T-helper 1 cell treated with Interleukin-12 subunit alpha and Interleukin-12 subunit beta and Interleukin-4 antibody, amounts not matched to agents 30 ng/mL and 1 ng/mL, for 36 hours (primary cell): ENCODE measurements around the gene CHEK1. TPM values are rescaled to one million over a fixed set of nuclear protein-coding genes. Genes with fewer than 3 reads are reported as not detected.

ENCODE experiments used
- intact Hi-C: fragments of 100-400 bp; cut with micrococcal nuclease; formaldehyde crosslinking; loops from one replicate; pipeline ENCODE4 v1.15.1; 2024
- total RNA-seq: library from RNA; stranded (reverse); gene quantifications from 2 replicates; pipeline ENCODE4 v1.2.3, GENCODE V29; 2022

The CHEK1 gene
- total RNA-seq, 1 donor from 2014 or later: 74.7 TPM

GRCh38 chr11:125625630-125626287 lies 796 bp downstream of the CHEK1 start:
- intact Hi-C loops: loop anchor here (1.0 to 2.0 kb wide), 12 partner anchors 8 to 643 kb away; partner anchors contain the start of genes EI24, FAM118B, FOXRED1 and HYLS1

DNA sequence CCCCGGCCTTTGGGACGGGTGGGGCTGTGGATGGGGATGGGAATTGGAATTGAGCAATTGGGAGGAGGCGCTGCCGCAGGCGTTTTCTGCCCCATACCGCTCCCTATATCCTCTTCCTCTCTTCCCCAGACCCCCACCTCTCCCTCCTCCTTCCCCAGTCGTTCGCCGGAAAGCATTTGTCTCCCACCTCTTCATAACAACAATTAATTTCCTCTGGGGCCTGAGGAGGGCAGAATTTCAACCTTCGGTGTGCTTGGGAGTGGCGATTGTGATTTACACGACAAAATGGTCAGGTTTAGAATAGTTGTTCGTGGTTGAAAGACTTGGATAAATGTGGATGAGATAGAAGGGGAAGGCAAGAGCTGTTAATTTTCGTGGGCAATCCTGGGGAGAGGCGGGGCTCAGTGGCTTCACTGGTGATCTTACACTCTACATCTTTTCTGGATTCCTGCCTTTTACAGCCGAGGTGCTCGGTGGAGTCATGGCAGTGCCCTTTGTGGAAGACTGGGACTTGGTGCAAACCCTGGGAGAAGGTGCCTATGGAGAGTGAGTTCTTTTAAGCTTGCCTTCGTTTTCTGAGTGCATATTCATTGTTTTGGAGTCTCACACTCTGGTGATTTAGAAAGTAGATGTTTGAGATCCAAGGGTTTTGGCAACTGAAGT lies 1.5 kb downstream of the CHEK1 start:
- intact Hi-C loops: loop anchor here (1.0 kb wide), 1 partner anchor 248 kb away; no protein-coding TSS in a partner anchor

DNA sequence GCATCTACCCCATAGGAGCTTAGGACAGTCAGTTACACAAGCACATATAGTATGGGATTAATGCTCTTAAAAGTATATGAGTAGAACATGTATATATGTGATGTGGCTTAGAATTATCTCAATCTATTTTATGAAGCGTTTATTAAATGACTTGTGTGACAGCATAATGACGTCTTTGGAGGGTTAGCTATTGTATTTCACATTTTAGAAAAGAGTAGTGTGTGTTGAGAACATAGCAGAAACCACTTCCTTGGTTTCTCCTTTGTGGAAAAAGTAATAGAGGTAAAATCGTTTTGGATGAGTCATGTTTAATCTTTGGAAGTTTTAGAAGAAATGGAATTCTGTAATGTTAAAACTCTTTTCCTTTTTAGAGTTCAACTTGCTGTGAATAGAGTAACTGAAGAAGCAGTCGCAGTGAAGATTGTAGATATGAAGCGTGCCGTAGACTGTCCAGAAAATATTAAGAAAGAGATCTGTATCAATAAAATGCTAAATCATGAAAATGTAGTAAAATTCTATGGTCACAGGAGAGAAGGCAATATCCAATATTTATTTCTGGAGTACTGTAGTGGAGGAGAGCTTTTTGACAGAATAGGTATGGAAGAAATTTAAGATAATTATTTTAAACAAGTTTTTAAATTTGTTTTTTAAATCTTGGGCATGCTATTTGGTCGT lies 2.4 kb downstream of the CHEK1 start:
- intact Hi-C loops: no loop called here

- intact Hi-C loops: no loop called here
Observed at GRCh38 chr11:125637840-125638239, 12.9 kb downstream of the CHEK1 start.

DNA sequence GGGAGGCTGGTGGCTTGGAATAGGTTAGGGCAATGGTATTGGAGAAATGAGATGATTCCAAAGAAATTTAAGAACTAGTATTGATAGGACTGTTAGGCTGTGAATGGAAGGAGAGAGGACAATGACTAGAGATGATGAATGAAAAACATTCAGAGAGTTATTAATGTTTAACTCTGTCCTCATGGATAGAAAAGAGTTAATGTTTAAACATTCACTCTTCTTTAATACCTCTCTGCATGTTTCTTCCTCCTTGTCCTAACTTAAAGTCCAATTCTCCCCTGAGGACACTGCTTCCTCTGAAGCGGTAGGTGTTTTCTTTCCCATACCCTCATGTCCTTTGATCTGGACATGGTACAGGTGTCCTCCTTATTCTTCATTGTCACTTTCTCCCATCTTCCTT lies 13.4 kb downstream of the CHEK1 start:
- intact Hi-C loops: no loop called here

DNA sequence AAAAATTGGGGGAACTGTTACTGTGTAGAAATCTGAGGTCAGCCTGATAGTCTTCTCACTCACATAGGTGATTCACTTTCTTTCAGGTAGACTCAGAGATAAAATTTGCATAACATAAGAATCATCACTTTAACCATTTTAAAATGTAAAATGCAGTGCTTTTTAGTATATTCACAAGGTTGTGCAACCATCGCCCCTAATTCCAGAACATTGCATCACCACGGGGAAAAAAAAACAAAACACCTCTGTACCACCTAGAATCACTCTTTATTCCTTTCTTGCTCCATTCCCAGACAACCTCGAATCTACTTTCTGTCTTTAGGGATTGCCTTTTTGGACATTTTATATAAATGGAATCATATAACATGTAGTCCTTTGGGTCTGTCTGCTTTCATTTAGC lies 20.9 kb downstream of the CHEK1 start:
- intact Hi-C loops: no loop called here

- intact Hi-C loops: no loop called here
Observed at GRCh38 chr11:125649465-125650166, 24.7 kb downstream of the CHEK1 start.

DNA sequence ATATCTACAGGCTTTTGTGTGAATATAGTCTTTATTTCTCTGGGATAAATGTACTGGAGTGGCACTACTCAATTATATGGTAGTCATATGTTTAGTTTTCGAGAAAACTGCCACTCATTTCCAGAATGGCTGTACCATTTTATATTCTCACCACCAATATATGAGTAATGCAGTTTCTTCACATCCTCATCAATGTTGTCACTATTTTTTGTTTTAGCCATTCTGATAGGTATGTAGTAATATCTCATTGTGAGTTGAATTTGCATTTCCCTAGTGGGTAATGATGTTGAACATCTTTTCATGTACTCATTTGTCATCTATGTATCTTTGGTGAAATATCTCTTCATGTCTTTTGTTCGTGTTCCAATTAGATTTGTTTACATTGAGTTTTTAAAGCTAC lies 37.7 kb downstream of the CHEK1 start:
- intact Hi-C loops: no loop called here

- intact Hi-C loops: no loop called here
Observed at GRCh38 chr11:125663910-125664309, 38.9 kb downstream of the CHEK1 start.

GRCh38 chr11:125667151-125667550 lies 42.2 kb downstream of the CHEK1 start:
- intact Hi-C loops: no loop called here

- intact Hi-C loops: no loop called here
Observed at GRCh38 chr11:125670172-125670571, 45.2 kb downstream of the CHEK1 start.

- intact Hi-C loops: no loop called here
Observed at GRCh38 chr11:125671561-125671960, 46.6 kb downstream of the CHEK1 start.

DNA sequence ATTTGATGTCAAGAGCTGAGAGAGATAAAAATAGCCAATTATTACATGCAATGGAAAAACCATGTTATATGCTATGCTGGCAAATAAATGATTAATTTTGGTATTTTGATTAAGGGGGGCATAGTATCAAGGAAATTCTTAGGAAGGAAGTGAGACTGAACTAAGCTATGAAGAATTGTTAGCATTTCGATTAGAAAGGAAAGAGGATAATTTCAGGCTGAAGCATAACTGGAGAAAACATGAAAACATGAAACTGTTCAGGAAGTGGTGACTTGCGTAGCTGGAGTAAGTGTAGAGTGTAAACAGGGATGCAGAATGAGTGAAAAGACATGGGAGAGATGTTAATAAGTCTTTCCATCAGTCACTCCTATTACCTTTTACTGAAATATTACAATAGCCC lies 49.2 kb downstream of the CHEK1 start:
- intact Hi-C loops: no loop called here

DNA sequence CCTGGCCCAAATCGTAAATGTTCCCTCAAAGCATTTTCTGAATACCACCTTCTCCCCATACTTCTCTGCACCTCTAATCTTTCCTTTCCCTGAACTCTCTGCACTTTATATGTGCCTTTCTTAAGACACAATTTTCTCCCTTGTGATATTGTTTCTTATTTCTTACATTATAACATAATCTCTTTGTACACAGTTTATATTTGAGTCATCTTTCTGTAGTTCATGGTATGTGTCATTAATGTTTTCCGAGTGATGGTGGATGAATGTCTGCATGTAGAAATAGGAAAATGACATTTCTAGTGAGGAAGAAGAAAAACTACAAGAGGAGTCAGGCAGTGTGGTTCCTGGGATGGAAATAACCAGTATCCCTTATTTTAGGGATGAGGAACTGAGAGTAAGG lies 50.2 kb downstream of the CHEK1 start:
- intact Hi-C loops: no loop called here

- intact Hi-C loops: loop anchor here (1.0 kb wide), 1 partner anchor 54 kb away; the partner anchor contains the start of gene CHEK1
Observed at GRCh38 chr11:125679397-125679796, 54.4 kb downstream of the CHEK1 start.

DNA sequence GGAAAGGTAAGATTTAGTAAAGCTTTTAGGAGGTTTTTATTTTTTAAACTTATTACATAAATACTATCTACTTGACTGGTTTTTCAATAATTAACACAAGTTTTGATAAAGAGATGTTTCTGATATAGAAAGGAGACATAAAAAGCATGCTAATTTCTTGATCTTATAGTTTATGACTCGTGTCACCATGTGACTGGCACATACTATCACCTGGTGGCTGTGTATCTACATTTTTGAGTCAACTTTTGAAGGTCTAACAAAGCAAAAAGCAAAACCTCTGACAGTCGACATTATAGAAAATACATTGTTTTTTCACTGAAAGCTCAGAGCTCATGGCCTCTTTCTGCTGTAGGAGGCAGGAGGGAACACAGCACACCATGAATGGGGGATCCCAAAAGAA lies 54.9 kb downstream of the CHEK1 start:
- intact Hi-C loops: loop anchor here (1.0 kb wide), 1 partner anchor 55 kb away; the partner anchor contains the start of gene CHEK1

GRCh38 chr11:125680747-125681146 lies 55.8 kb downstream of the CHEK1 start, which contains the start of gene ACRV1:
Gene ACRV1 (minus strand): TSS chr11:125680847. CDS start chr11:125680780, 67 bp downstream.
- intact Hi-C loops: no loop called here

DNA sequence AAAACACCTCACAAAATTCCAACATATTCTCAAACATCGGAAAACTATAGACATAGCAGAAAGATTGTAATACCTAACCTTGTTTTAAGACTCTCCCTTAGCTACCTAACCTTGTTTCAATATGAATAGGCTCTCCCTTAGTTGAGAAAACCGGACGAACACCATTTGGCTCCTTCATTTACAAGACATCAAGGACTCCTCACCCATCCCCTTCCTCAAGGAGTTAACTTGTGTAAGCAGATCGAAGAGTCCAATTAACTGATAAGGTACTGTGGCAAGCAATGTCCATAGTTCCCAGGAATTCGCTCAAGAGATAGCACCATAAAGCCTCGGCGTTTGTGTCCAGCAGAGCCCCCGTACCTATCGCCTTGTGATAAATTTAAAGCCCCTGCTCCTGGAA lies 60.3 kb downstream of the CHEK1 start:
- intact Hi-C loops: no loop called here

DNA sequence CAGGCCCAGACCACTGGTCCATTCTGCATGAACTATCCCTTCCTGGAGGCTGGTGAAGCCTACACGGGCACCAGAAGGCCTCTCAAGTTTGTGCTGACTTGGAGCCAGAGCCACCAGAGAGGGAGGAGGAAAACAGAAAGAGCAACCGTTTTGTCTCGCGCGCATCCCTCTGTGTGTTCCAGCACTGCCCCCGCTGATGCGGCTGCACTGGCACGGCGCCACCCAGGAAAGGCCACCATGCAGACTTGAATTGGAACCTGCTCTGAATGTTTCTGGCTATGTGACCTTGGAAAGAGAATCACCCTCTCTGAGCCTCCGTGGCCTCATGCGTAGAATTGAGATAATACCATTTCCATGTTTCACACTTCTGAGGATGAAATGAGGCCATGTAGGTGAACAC lies 63.1 kb downstream of the CHEK1 start:
- intact Hi-C loops: no loop called here

DNA sequence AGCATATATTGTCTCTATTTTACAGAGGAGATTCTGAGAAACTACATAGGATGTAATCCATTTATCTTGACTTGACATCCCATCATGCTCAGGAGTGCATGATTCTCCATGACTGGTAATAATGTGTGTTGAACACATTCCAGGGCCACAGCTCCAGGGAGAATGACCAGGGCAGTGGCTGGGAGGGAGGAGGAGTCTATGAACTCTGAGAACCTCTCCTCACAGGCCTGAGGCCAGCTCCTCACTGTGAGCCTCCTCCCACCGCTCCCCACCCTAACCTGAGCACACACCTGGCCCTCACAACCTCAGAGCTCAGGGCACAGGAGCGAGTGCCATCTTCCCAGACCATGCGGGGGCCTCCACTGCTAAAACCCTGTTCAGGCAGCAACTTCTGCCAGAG lies 63.7 kb downstream of the CHEK1 start:
- intact Hi-C loops: no loop called here

DNA sequence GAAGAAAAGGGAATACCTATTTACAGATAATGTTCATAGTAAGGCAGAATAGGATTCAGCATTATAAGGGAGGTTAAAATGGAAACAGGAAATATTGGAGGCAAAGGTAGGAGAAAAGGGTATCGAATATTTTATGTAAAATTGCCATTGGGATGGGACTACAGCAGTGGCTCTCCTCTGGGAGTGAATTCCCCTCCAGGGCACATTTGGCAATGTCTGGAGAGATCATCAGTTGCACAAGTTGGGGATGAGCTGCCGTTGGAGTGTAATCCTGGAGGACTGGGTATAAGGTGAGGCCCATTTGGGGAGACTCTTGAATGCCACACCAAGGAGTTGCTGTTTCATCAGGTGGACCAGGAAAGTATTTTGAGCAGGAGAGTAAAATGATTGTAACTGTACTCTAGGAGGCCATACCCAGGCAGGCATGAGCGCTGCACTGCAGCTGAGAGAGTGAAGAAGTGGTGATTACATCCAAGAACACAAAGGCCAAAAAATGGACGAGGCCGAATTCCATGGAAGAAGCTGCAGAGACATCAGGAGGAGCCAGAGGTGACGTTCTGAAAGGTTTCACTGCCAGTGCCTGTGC lies 64.4 kb downstream of the CHEK1 start:
- intact Hi-C loops: no loop called here
